ENCODE measurements around the gene VPS13C.
"Not testable (repeated sequence)": the region's sequence is repeated elsewhere in the genome, so short reads cannot be mapped to it uniquely, and the experiment has no call there.

The VPS13C gene

DNA sequence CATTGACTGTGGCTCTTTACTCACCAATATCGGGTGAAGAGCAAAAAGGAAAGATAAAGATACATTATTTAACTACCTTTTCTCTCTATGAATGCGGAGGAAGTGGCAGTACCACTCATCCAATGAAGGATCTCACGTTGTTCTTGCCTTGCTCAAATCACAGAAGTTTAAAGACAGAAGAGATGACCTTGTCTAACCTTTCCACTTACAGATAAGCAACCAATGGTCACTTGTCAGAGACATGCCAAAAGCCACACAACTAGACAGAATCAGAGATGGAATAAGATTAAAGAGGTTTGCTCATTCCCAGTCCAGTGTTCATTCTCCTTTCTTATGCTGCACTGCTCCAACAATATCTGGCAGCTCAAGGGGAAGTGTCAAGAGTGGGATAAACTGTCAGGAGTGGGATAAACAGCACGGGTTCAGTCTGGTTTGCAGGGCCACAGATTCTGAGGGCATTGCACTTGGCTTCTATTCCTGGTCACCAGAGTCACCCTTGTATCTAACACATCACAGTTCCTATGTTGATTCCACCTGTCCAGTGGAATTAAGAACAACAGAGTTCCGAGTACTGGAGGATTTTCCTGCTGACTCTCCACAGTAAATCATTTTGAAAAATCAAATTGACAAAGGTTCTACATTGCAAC, 6.7 kb downstream of the VPS13C start:
- H3K4me2 ChIP-seq (ENCODE audit: low read length) = no peak overlapping the region
- H3K9ac ChIP-seq (ENCODE audit: low read depth, low read length) = no peak overlapping the region
- no peaks in the 10 kb centered on the region for H3K9me3 ChIP-seq (replicated peaks; ENCODE audit: low read length)
- H3K27me3 ChIP-seq (ENCODE audit: control insufficient read depth, insufficient read depth, low read length) = no peaks in the 10 kb centered on the region
- no peak overlapping the region for H3K4me3 ChIP-seq (ENCODE audit: low read length)
- peaks cover 3% of the 10 kb centered on the region for H3K36me3 ChIP-seq (ENCODE audit: insufficient read depth, low read length)
- H3K4me1 ChIP-seq (ENCODE audit: control insufficient read depth, insufficient read depth, low read length) = peaks cover 3% of the 10 kb centered on the region

DNA sequence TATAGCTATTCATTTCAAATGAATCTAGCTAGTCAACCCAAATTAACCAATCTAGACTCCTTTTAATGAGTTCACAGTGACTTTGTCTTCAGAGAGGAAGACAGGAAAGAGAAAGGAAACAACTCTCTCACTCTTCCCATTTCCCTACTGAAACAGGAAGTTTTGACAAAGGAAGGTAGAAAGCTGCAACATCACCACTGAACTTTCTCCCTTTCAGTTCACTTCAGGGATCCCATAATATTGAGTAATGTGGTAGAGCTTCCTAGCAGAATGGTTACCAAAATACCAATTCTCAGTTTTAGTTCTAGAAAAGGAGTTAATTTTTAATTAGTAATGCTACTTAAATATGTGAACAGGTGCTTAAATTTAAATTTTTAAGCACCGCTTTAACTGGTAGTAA, 7.5 kb downstream of the VPS13C start:
- Histone ChIP-seq H3K4me3 (ENCODE audit: low read length) (no peak overlapping the region), H3K36me3 (ENCODE audit: insufficient read depth, low read length) (peaks cover 3% of the 10 kb centered on the region), H3K4me1 (ENCODE audit: control insufficient read depth, insufficient read depth, low read length) (peaks cover 1% of the 10 kb centered on the region), H3K9me3 (replicated peaks; ENCODE audit: low read length) (no peaks in the 10 kb centered on the region), H3K9ac (ENCODE audit: low read depth, low read length) (no peak overlapping the region), H3K4me2 (ENCODE audit: low read length) (no peak overlapping the region), H3K27me3 (ENCODE audit: control insufficient read depth, insufficient read depth, low read length) (no peaks in the 10 kb centered on the region)

DNA sequence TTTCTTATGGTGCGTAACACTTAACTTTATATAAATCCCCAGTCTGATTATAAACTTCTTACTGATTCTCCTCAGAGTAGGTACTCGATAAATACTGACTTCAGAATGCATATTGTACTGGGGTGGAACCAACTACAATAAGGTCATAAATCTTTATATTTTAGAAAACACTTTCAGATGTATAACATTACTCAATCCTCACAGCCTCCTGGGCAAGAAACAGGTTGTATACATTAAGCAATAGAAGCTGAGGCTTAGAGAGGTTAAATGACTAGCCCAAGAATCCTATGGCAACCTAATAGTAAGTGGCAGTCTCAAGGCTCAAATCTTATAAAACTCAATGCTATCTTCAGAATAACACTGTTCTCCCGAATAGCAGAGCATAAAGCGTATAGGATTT, 9.1 kb downstream of the VPS13C start:
- Histone ChIP-seq H3K36me3 (ENCODE audit: insufficient read depth, low read length) (peaks cover 3% of the 10 kb centered on the region), H3K4me1 (ENCODE audit: control insufficient read depth, insufficient read depth, low read length) (no peaks in the 10 kb centered on the region), H3K4me3 (ENCODE audit: low read length) (no peak overlapping the region), H3K27me3 (ENCODE audit: control insufficient read depth, insufficient read depth, low read length) (no peaks in the 10 kb centered on the region), H3K9me3 (replicated peaks; ENCODE audit: low read length) (no peaks in the 10 kb centered on the region), H3K4me2 (ENCODE audit: low read length) (no peak overlapping the region), H3K9ac (ENCODE audit: low read depth, low read length) (no peak overlapping the region)

DNA sequence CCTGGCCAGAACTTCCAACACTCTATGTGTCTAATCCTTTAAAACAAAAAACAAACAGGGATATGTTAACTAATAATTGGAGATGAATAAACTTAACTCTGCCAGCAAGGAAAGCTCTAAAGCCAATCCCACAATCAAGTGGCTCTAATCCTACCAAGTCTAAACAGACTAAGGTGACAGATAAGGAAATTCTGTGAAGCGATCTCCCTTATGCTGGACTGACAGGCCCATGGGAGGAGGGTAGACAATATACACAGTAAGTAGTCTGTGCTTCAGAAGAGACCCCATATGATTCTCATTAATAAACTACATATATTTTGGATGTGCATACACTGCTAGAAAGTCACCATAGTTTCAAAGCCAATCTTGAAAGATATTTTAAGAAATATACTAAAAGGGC, 10.1 kb downstream of the VPS13C start:
- Histone ChIP-seq H3K9me3 (replicated peaks; ENCODE audit: low read length) (no peaks in the 10 kb centered on the region), H3K4me3 (ENCODE audit: low read length) (no peak overlapping the region), H3K4me2 (ENCODE audit: low read length) (no peak overlapping the region), H3K9ac (ENCODE audit: low read depth, low read length) (no peak overlapping the region), H3K36me3 (ENCODE audit: insufficient read depth, low read length) (no peaks in the 10 kb centered on the region), H3K27me3 (ENCODE audit: control insufficient read depth, insufficient read depth, low read length) (no peaks in the 10 kb centered on the region), H3K4me1 (ENCODE audit: control insufficient read depth, insufficient read depth, low read length) (no peaks in the 10 kb centered on the region)

DNA sequence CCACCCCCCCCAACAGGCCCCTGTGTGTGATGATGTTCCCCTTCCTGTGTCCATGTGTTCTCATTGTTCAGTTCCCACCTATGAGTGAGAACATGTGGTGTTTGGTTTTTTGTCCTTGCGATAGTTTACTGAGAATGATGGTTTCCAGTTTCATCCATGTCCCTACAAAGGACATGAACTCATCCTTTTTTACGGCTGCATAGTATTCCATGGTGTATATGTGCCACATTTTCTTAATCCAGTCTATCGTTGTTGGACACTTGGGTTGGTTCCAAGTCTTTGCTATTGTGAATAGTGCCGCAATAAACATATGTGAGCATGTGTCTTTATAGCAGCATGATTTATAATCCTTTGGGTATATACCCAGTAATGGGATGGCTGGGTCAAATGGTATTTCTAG, 12.0 kb downstream of the VPS13C start:
- H3K4me2 ChIP-seq (ENCODE audit: low read length); H3K4me3 ChIP-seq (ENCODE audit: low read length); H3K4me1 ChIP-seq (ENCODE audit: control insufficient read depth, insufficient read depth, low read length); H3K36me3 ChIP-seq (ENCODE audit: insufficient read depth, low read length); H3K9me3 ChIP-seq (replicated peaks; ENCODE audit: low read length); H3K27me3 ChIP-seq (ENCODE audit: control insufficient read depth, insufficient read depth, low read length); H3K9ac ChIP-seq (ENCODE audit: low read depth, low read length): not testable (repeated sequence)

DNA sequence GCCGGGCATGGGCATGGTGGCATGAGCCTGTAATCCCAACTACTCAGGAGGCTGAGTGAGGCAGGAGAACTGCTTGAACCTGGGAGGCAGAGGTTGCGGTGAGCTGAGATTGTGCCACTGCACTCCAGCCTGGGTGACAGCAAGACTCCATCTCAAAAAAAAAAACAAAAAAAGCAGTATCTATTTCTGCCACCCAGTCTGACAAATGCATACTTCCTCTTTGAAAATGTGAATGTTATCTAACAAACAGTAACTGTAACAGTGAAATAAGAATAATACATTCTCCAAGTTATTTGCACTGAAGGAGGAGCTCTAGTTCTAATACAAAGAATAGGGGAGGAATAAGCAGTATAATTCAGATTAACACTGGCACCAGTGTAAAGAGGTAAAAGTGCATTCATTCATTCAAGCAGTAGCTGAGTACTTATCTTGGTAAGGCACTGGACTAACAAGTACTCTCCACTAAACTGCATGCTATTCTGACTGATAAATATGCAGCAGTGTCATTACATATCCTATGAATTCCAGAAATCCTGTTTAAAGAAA, 12.9 kb downstream of the VPS13C start:
- no peaks in the 10 kb centered on the region for H3K4me1 ChIP-seq (ENCODE audit: control insufficient read depth, insufficient read depth, low read length)

DNA sequence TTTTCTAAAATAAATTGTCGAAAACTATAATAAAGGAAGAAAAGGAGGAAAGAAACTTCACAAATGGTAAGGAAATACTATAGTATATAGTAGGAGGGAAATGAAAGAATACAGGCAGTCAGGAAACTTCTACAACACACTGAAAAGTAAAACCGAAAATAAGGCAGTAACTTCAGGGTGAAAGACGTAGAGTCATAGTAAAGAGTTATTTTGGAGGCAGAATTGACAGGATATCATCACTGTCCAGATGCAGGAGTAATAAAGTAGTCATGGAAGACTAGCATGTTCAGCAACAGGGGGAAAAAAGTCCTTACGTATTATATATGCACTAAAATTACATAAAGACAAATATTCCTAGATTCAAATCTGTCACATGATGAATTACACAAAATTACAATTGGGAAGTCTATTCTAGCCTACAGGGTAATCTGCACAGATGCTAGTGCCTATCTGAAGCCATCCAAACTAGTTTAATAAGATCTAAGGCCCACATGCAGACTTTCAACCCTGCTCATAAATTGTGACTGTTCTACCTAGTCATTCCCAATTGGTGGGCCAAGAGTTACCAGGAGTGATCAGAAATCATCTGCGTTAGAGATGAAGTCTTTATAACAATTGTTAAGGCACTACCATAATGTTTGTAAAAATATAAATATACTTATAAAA, 14.0 kb downstream of the VPS13C start:
- Histone ChIP-seq H3K4me2 (ENCODE audit: low read length) (no peak overlapping the region), H3K4me3 (ENCODE audit: low read length) (no peak overlapping the region), H3K27me3 (ENCODE audit: control insufficient read depth, insufficient read depth, low read length) (no peaks in the 10 kb centered on the region), H3K9ac (ENCODE audit: low read depth, low read length) (no peak overlapping the region), H3K4me1 (ENCODE audit: control insufficient read depth, insufficient read depth, low read length) (no peaks in the 10 kb centered on the region), H3K36me3 (ENCODE audit: insufficient read depth, low read length) (no peaks in the 10 kb centered on the region), H3K9me3 (replicated peaks; ENCODE audit: low read length) (no peaks in the 10 kb centered on the region)

More for the DNA sequence above, 12.9 kb downstream of the VPS13C start:
- Histone ChIP-seq H3K4me2 (ENCODE audit: low read length) (no peak overlapping the region), H3K9ac (ENCODE audit: low read depth, low read length) (no peak overlapping the region), H3K4me3 (ENCODE audit: low read length) (no peak overlapping the region), H3K27me3 (ENCODE audit: control insufficient read depth, insufficient read depth, low read length) (no peaks in the 10 kb centered on the region), H3K9me3 (replicated peaks; ENCODE audit: low read length) (no peaks in the 10 kb centered on the region), H3K36me3 (ENCODE audit: insufficient read depth, low read length) (no peaks in the 10 kb centered on the region)

DNA sequence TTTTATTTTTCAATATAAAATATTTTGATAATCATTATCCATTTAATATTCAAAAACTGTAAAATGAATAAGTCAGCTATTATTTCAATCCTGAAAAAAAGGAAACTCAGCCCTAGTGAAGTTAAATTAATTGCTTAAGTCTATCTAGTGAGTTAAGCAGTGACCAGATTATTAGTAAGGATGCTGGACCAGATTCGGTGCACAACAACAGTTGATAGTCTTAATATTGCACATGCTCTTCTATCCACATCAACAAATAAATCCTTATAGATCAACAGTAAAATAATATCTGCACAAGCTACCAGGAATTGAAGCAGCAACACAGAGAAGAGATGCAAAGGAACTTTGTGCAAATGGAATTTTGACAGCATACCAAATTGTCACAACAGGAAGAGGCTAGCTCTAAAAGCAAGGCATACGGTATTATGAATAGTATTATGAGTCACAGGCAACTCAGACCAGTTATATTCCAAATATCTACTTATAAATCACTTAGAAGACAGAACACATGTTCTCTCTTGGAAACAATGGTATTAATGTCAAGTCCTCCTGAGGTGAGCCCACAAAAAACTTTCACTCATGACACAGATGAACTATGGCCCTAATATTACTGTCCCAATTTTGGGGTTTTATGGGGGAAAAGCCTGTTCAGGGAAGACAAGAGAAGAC, 24.9 kb downstream of the VPS13C start:
- no peaks in the 10 kb centered on the region for H3K27me3 ChIP-seq (ENCODE audit: control insufficient read depth, insufficient read depth, low read length)
- H3K4me2 ChIP-seq (ENCODE audit: low read length) = peak overlapping the region; percentile 55
- no peak overlapping the region for H3K9ac ChIP-seq (ENCODE audit: low read depth, low read length)
- H3K4me3 ChIP-seq (ENCODE audit: low read length) = no peak overlapping the region
- H3K36me3 ChIP-seq (ENCODE audit: insufficient read depth, low read length) = peaks cover 9% of the 10 kb centered on the region
- H3K9me3 ChIP-seq (replicated peaks; ENCODE audit: low read length) = no peaks in the 10 kb centered on the region
- peaks cover 21% of the 10 kb centered on the region for H3K4me1 ChIP-seq (ENCODE audit: control insufficient read depth, insufficient read depth, low read length)

DNA sequence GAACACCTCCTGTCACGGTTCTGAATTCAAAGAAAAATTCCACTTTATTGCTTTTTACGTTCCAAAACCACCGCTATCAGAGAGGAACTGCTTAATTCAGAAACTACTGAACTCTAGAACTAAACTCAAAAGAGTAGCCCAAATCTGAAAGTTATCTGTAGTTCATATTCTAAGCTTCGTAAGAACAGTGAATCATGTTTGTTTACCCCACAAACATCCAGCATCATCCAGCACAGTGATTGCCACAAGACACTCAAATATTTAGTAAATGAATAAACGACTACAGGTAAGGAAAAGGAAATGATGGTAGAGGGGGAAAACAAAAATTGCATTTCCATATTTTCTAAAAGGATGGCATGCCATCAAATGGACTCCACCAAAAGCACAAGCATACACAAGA, 32.3 kb downstream of the VPS13C start:
- Histone ChIP-seq H3K4me1 (ENCODE audit: control insufficient read depth, insufficient read depth, low read length) (peaks cover 10% of the 10 kb centered on the region), H3K4me2 (ENCODE audit: low read length) (no peak overlapping the region), H3K27me3 (ENCODE audit: control insufficient read depth, insufficient read depth, low read length) (no peaks in the 10 kb centered on the region), H3K9me3 (replicated peaks; ENCODE audit: low read length) (no peaks in the 10 kb centered on the region), H3K4me3 (ENCODE audit: low read length) (no peak overlapping the region), H3K9ac (ENCODE audit: low read depth, low read length) (no peak overlapping the region), H3K36me3 (ENCODE audit: insufficient read depth, low read length) (peaks cover 2% of the 10 kb centered on the region)

DNA sequence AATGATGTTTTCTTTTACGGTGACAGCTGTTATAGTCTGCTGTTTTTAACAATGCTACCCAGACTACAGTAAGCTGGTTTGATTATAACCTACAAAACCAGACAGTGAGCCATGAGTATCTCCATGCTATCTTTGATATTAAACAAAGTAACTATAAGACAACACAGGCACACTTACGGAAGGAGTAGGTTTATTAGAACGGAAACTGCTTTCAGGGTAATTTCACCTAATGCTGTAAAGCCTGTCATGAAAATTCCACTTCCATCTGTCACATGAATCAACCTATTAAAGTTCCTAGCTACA, 33.0 kb downstream of the VPS13C start:
- Histone ChIP-seq H3K27me3 (ENCODE audit: control insufficient read depth, insufficient read depth, low read length) (no peaks in the 10 kb centered on the region), H3K4me3 (ENCODE audit: low read length) (no peak overlapping the region), H3K36me3 (ENCODE audit: insufficient read depth, low read length) (peaks cover 9% of the 10 kb centered on the region), H3K4me2 (ENCODE audit: low read length) (no peak overlapping the region), H3K9ac (ENCODE audit: low read depth, low read length) (no peak overlapping the region), H3K9me3 (replicated peaks; ENCODE audit: low read length) (no peaks in the 10 kb centered on the region), H3K4me1 (ENCODE audit: control insufficient read depth, insufficient read depth, low read length) (peaks cover 10% of the 10 kb centered on the region)

DNA sequence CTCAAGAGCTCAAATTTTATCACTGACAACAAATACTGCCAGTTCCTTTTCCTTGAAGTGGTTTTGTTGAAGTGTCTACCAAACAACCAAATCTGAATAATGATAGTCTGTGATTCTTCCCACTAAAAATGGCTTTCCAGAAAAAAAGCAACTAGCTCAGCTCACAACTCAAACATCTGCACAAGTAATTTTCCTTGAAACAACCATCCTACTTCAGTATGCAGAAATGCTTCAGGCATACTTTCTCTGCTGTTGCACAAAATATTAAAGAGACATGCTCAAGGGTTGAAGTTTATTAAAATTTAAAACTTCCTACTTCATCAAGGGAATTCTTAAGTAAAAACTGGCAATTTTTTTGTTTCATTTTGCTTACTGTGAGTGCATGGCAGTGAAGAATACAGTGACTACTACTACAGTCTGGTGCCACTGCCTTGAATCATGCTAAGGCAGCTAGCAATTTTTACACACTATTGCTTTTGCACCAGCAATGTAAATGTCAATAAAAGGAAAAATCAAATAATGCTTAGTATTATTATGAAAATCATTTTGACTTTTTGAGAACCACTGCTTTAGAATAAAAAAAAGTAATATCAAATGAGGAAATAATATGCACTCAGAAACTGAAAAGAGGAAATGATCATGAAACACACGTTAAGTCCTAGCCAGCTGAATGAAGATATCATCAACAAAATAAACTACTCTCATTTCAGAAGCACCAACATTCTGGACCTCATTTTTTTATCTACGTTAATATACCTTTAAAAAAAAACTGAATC, 33.6 kb downstream of the VPS13C start:
- Histone ChIP-seq H3K4me2 (ENCODE audit: low read length) (no peak overlapping the region), H3K9ac (ENCODE audit: low read depth, low read length) (no peak overlapping the region), H3K9me3 (replicated peaks; ENCODE audit: low read length) (no peaks in the 10 kb centered on the region), H3K4me1 (ENCODE audit: control insufficient read depth, insufficient read depth, low read length) (peaks cover 9% of the 10 kb centered on the region), H3K27me3 (ENCODE audit: control insufficient read depth, insufficient read depth, low read length) (no peaks in the 10 kb centered on the region), H3K4me3 (ENCODE audit: low read length) (no peak overlapping the region), H3K36me3 (ENCODE audit: insufficient read depth, low read length) (peaks cover 13% of the 10 kb centered on the region)
